ENCODE measurements around the gene RCL1. TPM values are rescaled to one million over a fixed set of nuclear protein-coding genes. Genes with fewer than 3 reads are reported as not detected.

The RCL1 gene
- 39.6 to 50.3 TPM (median 42.5 TPM) in 5 replicates for total RNA-seq (2022; extraction: Qiagen RNA extraction; ENCODE audit: low read depth)

GRCh38 chr9:4792572-4793458 is at the start of gene RCL1:
RCL1 (plus strand) TSS chr9:4792944; CDS start chr9:4793092, 148 bp downstream.

Other genes with a start within 250 kb of the RCL1 start
- 6.6 to 12.0 TPM (median 10.4 TPM) in 5 replicates for gene PLPP6, start 130.7 kb upstream of the RCL1 start, total RNA-seq (2022; extraction: Qiagen RNA extraction; ENCODE audit: low read depth)
- gene SPATA6L, start 126.5 kb upstream of the RCL1 start, total RNA-seq (2022; extraction: Qiagen RNA extraction; ENCODE audit: low read depth) = 1.6 to 2.5 TPM (median 2.3 TPM) in 5 replicates
- gene CDC37L1, start 113.4 kb upstream of the RCL1 start, total RNA-seq (2022; extraction: Qiagen RNA extraction; ENCODE audit: low read depth) = 7.3 to 14.2 TPM (median 13.8 TPM) in 5 replicates
- 42.6 to 62.7 TPM (median 57.6 TPM) in 5 replicates for gene AK3, start 51.7 kb upstream of the RCL1 start, total RNA-seq (2022; extraction: Qiagen RNA extraction; ENCODE audit: low read depth)
- 1.2 to 3.6 TPM (median 2.6 TPM) in 5 replicates for gene JAK2, start 192.3 kb downstream of the RCL1 start, total RNA-seq (2022; extraction: Qiagen RNA extraction; ENCODE audit: low read depth)

Data from A549 treated with RU486 at 1 μM for 4 hours (cell line).